ENCODE measurements around the gene XIRP2.
"Not testable (repeated sequence)": the region's sequence is repeated elsewhere in the genome, so short reads cannot be mapped to it uniquely, and the experiment has no call there.

- not testable (repeated sequence) for TF ChIP-seq POLR2AphosphoS5 (IDR thresholded peaks at IDR 0.05; ENCODE audit: low read length); YY1 (IDR thresholded peaks at IDR 0.05; ENCODE audit: low read depth, low read length); EZH2 (IDR thresholded peaks at IDR 0.05; ENCODE audit: borderline replicate concordance, control insufficient read depth, low read depth, low read length); CHD4 (IDR thresholded peaks at IDR 0.05); PBX3 (IDR thresholded peaks at IDR 0.05; ENCODE audit: insufficient replicate concordance, low read depth, low read length); ESRRA (IDR thresholded peaks at IDR 0.05; ENCODE audit: low read length); POLR2A (IDR thresholded peaks at IDR 0.05; ENCODE audit: low read depth, low read length); USF2 (IDR thresholded peaks at IDR 0.05; ENCODE audit: borderline replicate concordance, low read depth, low read length); NFYB (IDR thresholded peaks at IDR 0.05; ENCODE audit: insufficient read depth, low read depth, low read length); ZNF217 (IDR thresholded peaks at IDR 0.05)
Measured at GRCh38 chr2:167075708-167076107, 187.4 kb downstream of the XIRP2 start.
